Pancreas (tissue), 10 donors: ENCODE measurements around the gene ACSL5. TPM values are rescaled to one million over a fixed set of nuclear protein-coding genes. Genes with fewer than 3 reads are reported as not detected.

Experiments used
- ATAC-seq, 4 donors: fragments of 200-7000 bp; cut with Tn5 transposase; one replicate each; pipeline versions ENCODE4 v1.8.0 to v1.9.1; 2020; ENCODE audit warnings: mild to moderate bottlenecking in 4 of 4, moderate library complexity in 4 of 4
- DNase-seq, 6 donors: peaks; one replicate each; pipeline ENCODE4 v3.0.0-alpha.2; 2020
- FAIRE-seq: peaks from 2 replicates; lab custom pipeline; 2012; peaks lifted over from hg19 to GRCh38; lab: Jason Lieb, UNC
- H3K27ac ChIP-seq, 4 donors: fragments of 200-600 bp; sonication (generic); 1 replicate in 3 of 4; 2 replicates in 1 of 4; pipeline versions ENCODE4 v1.5.0 to v1.8.0; 2020
- H3K27me3 ChIP-seq, 4 donors: fragments of 200-600 bp; one replicate each; pipeline ENCODE4 v1.8.0; 2021
- H3K36me3 ChIP-seq, 3 donors: fragments of 200-600 bp; sonication (generic) in 1 of 3; one replicate each; pipeline versions ENCODE4 v1.5.0 to v1.8.0; 2020 to 2021
- H3K4me1 ChIP-seq, 3 donors: fragments of 200-600 bp; one replicate each; pipeline ENCODE4 v1.8.0; 2021
- H3K4me3 ChIP-seq, 4 donors: fragments of 200-600 bp; sonication (generic) in 2 of 4; one replicate each; pipeline versions ENCODE4 v1.5.0 to v1.8.0; 2020 to 2021
- H3K9me3 ChIP-seq, 4 donors: fragments of 200-600 bp; one replicate each; pipeline ENCODE4 v1.8.0; 2021
- CTCF ChIP-seq, 4 donors: fragments of 200-600 bp; sonication (generic) in 3 of 4; IDR thresholded peaks; one replicate each; pipeline versions ENCODE4 v1.5.0 to v1.8.0; 2021; ENCODE audit warnings: antibody characterized with exemption in 4 of 4
- WGBS, 2 donors: extraction: QIAGEN DNeasy Blood & Tissue Kit; methylation state at CpG; one replicate each; pipeline ENCODE4 v1.1.7; 2013; 5-methylcytosine and 5-hydroxymethylcytosine counted together
- intact Hi-C, 3 donors: fragments of 100-400 bp; cut with DNase I; formaldehyde crosslinking; loops; one replicate each; pipeline versions ENCODE4 v1.11.1 to v1.14.2; 2022
- polyA plus RNA-seq, 2 donors: library from polyadenylated mRNA; stranded (reverse); fragments of 200-250 nt; gene quantifications; one replicate each; pipeline ENCODE4 v1.2.3, GENCODE V29; 2013
- total RNA-seq, 6 donors: library from RNA; stranded (reverse); fragmentation: NEBNext Ultra II Directional in 4 of 6; extraction: Animal tissue kit (Norgen Biotek cat#: 25700) in 4 of 6; gene quantifications; one replicate each; pipeline versions ENCODE4 v1.2.1 to v1.2.4, GENCODE V29; 2021 to 2023
- donor health status: healthy with polysubstance abuse.
- donor health status: DM: no; HTN: no; CAD: no; lungs with moderate emphysema.
- donor health status: DM: no; HTN: no; CAD: no.
- donor health status: control.
- donor health status: control.
- donor health status: Bipolar disorder and iron deficiency.
- donor health status: DM: yes; HTN: yes; CAD: no.
- donor health status: DM: no; HTN: no; CAD: no.
- donor health status: DM: no; HTN: no; CAD: no.
- donor health status: DM: yes; HTN: yes; CAD: no.

Gene ACSL5
- total and polyA plus RNA-seq, 8 donors = 2.2 to 7.2 (median 3.7) TPM

- WGBS, 2 donors = 94 to 98% methylated on average over 3 of the region's 3 CpGs
- H3K27ac ChIP-seq = no peak overlapping the region
- H3K27me3 ChIP-seq = no peaks in the 10 kb centered on the region
- ATAC-seq = no peak
- no peak overlapping the region for H3K4me3 ChIP-seq
- peaks cover 0 to 24% (median 4%) of the 10 kb centered on the region in 3 donors for H3K36me3 ChIP-seq
- no peaks in the 10 kb centered on the region for H3K9me3 ChIP-seq
- peak; percentile 17 for FAIRE-seq
- no peak for TF ChIP-seq CTCF (IDR thresholded peaks at IDR 0.05)
- no peaks in the 10 kb centered on the region for H3K4me1 ChIP-seq
- DNase-seq = no peak
- intact Hi-C loops = no loop called here
These were observed 91.5 kb downstream of the ACSL5 start for GRCh38 chr10:112465299-112465883.

GRCh38 chr10:112466802-112467201 is 92.9 kb downstream of the ACSL5 start:
- peaks cover 0 to 19% (median 4%) of the 10 kb centered on the region in 3 donors for H3K36me3 ChIP-seq
- intact Hi-C loops = no loop called here
- DNase-seq = no peak
- H3K4me3 ChIP-seq = no peak overlapping the region
- no peaks in the 10 kb centered on the region for H3K4me1 ChIP-seq
- no peaks in the 10 kb centered on the region for H3K9me3 ChIP-seq
- no peaks in the 10 kb centered on the region for H3K27me3 ChIP-seq
- no peak for ATAC-seq
- H3K27ac ChIP-seq = no peak overlapping the region
- TF ChIP-seq CTCF (IDR thresholded peaks at IDR 0.05) = no peak
- 76 to 90% methylated on average over 3 of the region's 3 CpGs for WGBS, 2 donors
- FAIRE-seq = no peak

- ATAC-seq = no peak
- Histone ChIP-seq H3K27ac (no peak overlapping the region), H3K9me3 (no peaks in the 10 kb centered on the region), H3K36me3 (peaks cover 0 to 19% (median 4%) of the 10 kb centered on the region in 3 donors), H3K27me3 (no peaks in the 10 kb centered on the region), H3K4me1 (no peaks in the 10 kb centered on the region), H3K4me3 (no peak overlapping the region)
- FAIRE-seq = no peak
- no peak for TF ChIP-seq CTCF (IDR thresholded peaks at IDR 0.05)
- DNase-seq = no peak
- intact Hi-C loops = no loop called here
- 88 to 90% methylated on average over 1 of the region's 1 CpG for WGBS, 2 donors
These were observed 93.7 kb downstream of the ACSL5 start for GRCh38 chr10:112467541-112468075.

GRCh38 chr10:112471878-112472487 is 98.1 kb downstream of the ACSL5 start:
- ATAC-seq (peak; percentile 66 to 90 (median 86)), DNase-seq (no peak), FAIRE-seq (peak; percentile 97)
- H3K9me3 ChIP-seq = no peaks in the 10 kb centered on the region
- H3K27me3 ChIP-seq = no peaks in the 10 kb centered on the region
- WGBS, 2 donors = 10 to 14% methylated on average over 4 of the region's 4 CpGs
- H3K4me1 ChIP-seq = no peaks in the 10 kb centered on the region
- peak; percentile 35 to 61 (median 46) for TF ChIP-seq CTCF (IDR thresholded peaks at IDR 0.05)
- no peak overlapping the region for H3K4me3 ChIP-seq
- intact Hi-C loops = no loop called here
- no peaks in the 10 kb centered on the region for H3K36me3 ChIP-seq
- H3K27ac ChIP-seq = no peak overlapping the region
